T-helper 2 cell (primary cell): ENCODE measurements around the gene CSNK2A1.

Experiments
- DNase-seq, 5 experiments: peaks; one replicate each; pipeline versions ENCODE4 v3.0.0 to v3.0.0-alpha.2; 2012 to 2022

The CSNK2A1 gene

GRCh38 chr20:445514-446336, 97.9 kb downstream of the CSNK2A1 start:
- DNase-seq: no peak

- no peak for DNase-seq
Measured at GRCh38 chr20:444862-445426, 98.6 kb downstream of the CSNK2A1 start.

GRCh38 chr20:444117-444516, 99.5 kb downstream of the CSNK2A1 start:
- no peak for DNase-seq

GRCh38 chr20:443223-443775, 100.3 kb downstream of the CSNK2A1 start:
- no peak for DNase-seq

GRCh38 chr20:440636-441035, 103.0 kb downstream of the CSNK2A1 start:
- DNase-seq: no peak

- DNase-seq: no peak
Measured at GRCh38 chr20:440148-440547, 103.4 kb downstream of the CSNK2A1 start.

GRCh38 chr20:438571-439469, 104.8 kb downstream of the CSNK2A1 start:
- DNase-seq: peak in 4 of 5 experiments; percentile 17 to 86 (median 58)

- DNase-seq: peak in 2 of 5 experiments; percentile 36 to 40
Measured at GRCh38 chr20:437787-438486, 105.7 kb downstream of the CSNK2A1 start.

GRCh38 chr20:436476-436875, 107.1 kb downstream of the CSNK2A1 start:
- no peak for DNase-seq

- DNase-seq: no peak
Measured at GRCh38 chr20:435558-435957, 108.0 kb downstream of the CSNK2A1 start.

GRCh38 chr20:434661-435419, 108.8 kb downstream of the CSNK2A1 start:
- DNase-seq: no peak

- DNase-seq: no peak
Measured at GRCh38 chr20:434221-434620, 109.4 kb downstream of the CSNK2A1 start.

- peak in 4 of 5 experiments; percentile 19 to 88 (median 68) for DNase-seq
Measured at GRCh38 chr20:433300-433975, 110.2 kb downstream of the CSNK2A1 start.

- no peak for DNase-seq
Measured at GRCh38 chr20:432677-433299, 110.8 kb downstream of the CSNK2A1 start.

- no peak for DNase-seq
Measured at GRCh38 chr20:432208-432607, 111.4 kb downstream of the CSNK2A1 start.

- DNase-seq: peak in 1 of 5 experiments; percentile 62
Measured at GRCh38 chr20:431012-431904, 112.3 kb downstream of the CSNK2A1 start.

GRCh38 chr20:430091-430999, 113.2 kb downstream of the CSNK2A1 start:
- DNase-seq: no peak

GRCh38 chr20:428658-429200, 114.9 kb downstream of the CSNK2A1 start:
- DNase-seq: no peak
